Esophagus squamous epithelium (tissue), 4 donors: ENCODE data around the gene TPSAB1.
"Not testable (repeated sequence)": the region's sequence is repeated elsewhere in the genome, so short reads cannot be mapped to it uniquely, and the experiment has no call there.

ENCODE experiments used
- CTCF ChIP-seq, 6 experiments: fragments of 450-650 bp in 4 of 6; fragments of 200-600 bp in 2 of 6; sonication (generic) in 2 of 6; IDR thresholded peaks; one replicate each; pipeline ENCODE4 v1.5.1; 2016 to 2019; ENCODE audit warnings: antibody characterized with exemption in 6 of 6, mild to moderate bottlenecking in 4 of 6, moderate library complexity in 4 of 6
- POLR2A ChIP-seq, 4 donors: fragments of 450-650 bp; IDR thresholded peaks; one replicate each; pipeline ENCODE4 v1.6.1; 2017; ENCODE audit warnings: antibody characterized with exemption in 4 of 4, mild to moderate bottlenecking in 4 of 4, moderate library complexity in 3 of 4

- TF ChIP-seq CTCF, POLR2A (IDR thresholded peaks at IDR 0.05): not testable (repeated sequence)
Measured at GRCh38 chr16:1239575-1239974, 930 bp upstream of the TPSAB1 start.
